LNCAP (cell line): ENCODE measurements around the gene RAP1GAP.

Experiments
- CTCF ChIP-seq: fragments of 450-650 bp; IDR thresholded peaks from 2 replicates; pipeline ENCODE4 v1.5.1; 2017; ENCODE audit warnings: mild to moderate bottlenecking

Gene RAP1GAP

GRCh38 chr1:21703318-21703963 lies 34.3 kb upstream of the RAP1GAP start:
- peak; percentile 20; the same call in 1 of the 2 replicates for TF ChIP-seq CTCF

GRCh38 chr1:21702780-21703179 lies 33.6 kb upstream of the RAP1GAP start:
- no peak for TF ChIP-seq CTCF

- no peak for TF ChIP-seq CTCF
Measured at GRCh38 chr1:21701401-21701800, 32.2 kb upstream of the RAP1GAP start.

GRCh38 chr1:21700094-21700493 lies 30.9 kb upstream of the RAP1GAP start:
- TF ChIP-seq CTCF, result no peak

- no peak for TF ChIP-seq CTCF
Measured at GRCh38 chr1:21696931-21697330, 27.8 kb upstream of the RAP1GAP start.

GRCh38 chr1:21693732-21694131 lies 24.6 kb upstream of the RAP1GAP start:
- TF ChIP-seq CTCF, result no peak

GRCh38 chr1:21691739-21692138 lies 22.6 kb upstream of the RAP1GAP start:
- TF ChIP-seq CTCF, result no peak
